HG03460 (cell line): Measurements from ENCODE around the gene SPHK2.
"Not testable (repeated sequence)": the region's sequence is repeated elsewhere in the genome, so short reads cannot be mapped to it uniquely, and the experiment has no call there.

ENCODE experiments used
- ATAC-seq: cut with Tn5 transposase; IDR thresholded peaks from one replicate; pipeline ENCODE4 v1.9.1; 2021; ENCODE audit not compliant: unreplicated experiment

The SPHK2 gene, protein sequence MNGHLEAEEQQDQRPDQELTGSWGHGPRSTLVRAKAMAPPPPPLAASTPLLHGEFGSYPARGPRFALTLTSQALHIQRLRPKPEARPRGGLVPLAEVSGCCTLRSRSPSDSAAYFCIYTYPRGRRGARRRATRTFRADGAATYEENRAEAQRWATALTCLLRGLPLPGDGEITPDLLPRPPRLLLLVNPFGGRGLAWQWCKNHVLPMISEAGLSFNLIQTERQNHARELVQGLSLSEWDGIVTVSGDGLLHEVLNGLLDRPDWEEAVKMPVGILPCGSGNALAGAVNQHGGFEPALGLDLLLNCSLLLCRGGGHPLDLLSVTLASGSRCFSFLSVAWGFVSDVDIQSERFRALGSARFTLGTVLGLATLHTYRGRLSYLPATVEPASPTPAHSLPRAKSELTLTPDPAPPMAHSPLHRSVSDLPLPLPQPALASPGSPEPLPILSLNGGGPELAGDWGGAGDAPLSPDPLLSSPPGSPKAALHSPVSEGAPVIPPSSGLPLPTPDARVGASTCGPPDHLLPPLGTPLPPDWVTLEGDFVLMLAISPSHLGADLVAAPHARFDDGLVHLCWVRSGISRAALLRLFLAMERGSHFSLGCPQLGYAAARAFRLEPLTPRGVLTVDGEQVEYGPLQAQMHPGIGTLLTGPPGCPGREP

DNA sequence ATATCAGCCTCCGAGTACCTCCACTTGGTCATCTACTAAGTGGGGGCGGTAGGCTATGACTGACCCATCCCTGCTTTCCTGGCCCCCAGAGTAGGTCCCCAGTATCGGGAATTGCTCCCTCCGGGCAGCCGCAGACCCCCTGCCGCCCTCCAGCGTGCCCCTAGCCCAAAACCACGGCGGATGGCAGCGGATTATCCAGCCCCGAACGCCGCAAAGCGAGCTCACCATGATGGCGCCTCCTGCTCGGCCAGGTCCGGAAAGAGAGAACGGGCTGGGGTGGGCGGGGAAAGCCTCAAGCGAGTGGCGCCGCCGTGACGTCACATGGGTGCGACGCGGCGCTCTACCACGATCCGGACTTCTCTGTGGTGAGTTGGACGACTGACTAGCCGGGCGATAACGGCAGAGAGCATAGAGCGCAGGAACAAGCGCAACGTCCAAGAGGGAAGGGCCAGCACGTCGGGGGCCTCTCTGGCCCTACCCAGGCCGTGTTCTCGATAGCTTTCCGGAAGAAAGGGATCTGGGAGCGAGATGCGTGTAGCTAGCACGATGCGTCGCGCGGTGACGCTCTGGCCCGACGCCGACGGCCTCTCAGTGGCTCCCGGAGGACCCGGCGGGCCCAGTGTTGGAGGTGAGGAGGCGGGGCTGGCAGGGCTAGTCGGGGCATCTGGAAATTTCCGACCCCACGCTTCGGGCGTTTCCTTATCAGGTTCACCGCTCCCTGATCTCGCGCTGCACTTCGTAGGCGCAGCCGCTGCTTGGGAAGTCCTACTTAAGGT is at the start of gene SPHK2, which contains the start of gene RPL18:
SPHK2 (plus strand) TSS at position 591 of the 776 bp plus-strand sequence. CDS start 1,009 bp downstream, outside the sequence.
RPL18 (minus strand) TSS at position 263 of the 776 bp plus-strand sequence; CDS start at position 228, 35 bp downstream.
- peak; percentile 75 for ATAC-seq

DNA sequence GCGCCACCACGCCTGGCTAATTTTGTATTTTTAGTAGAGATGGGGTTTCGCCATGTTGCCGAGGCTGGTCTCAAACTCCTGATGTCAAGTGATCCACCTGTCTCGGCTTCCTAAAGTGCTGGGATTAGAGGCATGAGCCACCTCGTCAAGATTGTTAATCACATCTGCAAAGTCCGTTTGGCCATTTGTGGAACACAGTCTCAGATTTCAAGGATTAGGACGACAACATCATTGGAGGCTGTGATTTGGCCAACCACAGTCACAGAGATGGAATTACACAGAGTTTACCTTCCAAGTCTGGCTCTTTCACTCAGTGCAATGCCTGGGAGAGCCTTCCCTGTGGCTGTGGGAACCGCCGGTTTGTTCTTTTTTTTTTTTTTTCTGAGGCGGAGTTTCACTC is 49.5 kb upstream of the SPHK2 start:
- ATAC-seq, result no peak

DNA sequence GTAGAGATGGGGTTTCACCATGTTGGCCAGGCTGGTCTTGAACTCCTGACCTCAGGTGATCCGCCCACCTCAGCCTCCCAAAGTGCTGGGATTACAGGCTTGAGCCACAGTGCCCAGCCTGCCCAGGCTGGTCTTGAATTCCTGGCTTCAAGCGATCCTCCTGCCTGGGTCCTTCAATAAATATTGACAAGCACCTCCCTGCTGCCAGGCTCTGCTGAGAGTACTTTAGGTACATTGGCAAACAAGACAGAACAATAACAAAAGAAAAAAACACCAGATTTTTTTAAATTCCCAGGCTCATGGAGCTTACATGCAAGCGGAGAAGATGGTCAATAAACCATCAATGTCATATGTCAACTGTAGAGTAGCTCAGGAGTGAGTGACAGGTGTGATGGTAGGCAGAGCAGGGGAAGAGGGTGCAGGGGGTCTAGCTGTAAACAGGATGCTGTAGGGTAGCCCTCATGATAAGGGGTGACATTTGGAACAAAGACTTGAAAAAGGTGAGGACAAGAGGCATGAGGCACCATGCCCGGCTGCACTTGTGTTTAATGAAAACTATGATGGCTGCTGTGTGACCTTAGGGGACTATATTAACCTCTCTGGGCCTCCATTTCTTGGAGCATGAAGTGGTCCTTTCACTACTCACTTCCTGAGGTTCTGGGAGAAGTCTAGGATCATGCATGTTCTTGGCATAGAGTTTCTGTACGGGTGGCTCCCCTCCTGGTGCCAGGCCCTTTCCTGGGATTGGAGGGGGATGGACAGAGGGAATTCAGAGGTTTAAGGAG is 47.7 kb upstream of the SPHK2 start:
- no peak for ATAC-seq

DNA sequence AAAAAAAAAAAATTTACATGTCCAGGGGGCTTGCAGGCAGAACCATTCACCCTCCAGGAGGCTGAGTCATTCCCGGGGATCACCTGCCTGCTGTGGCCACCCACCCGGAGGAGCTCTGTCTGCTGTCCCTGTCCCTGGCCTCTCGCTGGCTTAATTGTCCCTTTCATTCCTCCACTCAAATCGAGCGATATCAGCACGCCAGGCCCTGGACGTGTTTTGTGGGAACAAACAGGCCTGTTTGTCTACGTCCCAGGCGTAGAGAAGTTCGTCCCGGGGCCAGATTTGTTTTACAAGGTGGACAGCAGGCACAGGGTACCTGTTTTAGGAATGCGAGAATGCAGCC is 46.2 kb upstream of the SPHK2 start:
- no peak for ATAC-seq

DNA sequence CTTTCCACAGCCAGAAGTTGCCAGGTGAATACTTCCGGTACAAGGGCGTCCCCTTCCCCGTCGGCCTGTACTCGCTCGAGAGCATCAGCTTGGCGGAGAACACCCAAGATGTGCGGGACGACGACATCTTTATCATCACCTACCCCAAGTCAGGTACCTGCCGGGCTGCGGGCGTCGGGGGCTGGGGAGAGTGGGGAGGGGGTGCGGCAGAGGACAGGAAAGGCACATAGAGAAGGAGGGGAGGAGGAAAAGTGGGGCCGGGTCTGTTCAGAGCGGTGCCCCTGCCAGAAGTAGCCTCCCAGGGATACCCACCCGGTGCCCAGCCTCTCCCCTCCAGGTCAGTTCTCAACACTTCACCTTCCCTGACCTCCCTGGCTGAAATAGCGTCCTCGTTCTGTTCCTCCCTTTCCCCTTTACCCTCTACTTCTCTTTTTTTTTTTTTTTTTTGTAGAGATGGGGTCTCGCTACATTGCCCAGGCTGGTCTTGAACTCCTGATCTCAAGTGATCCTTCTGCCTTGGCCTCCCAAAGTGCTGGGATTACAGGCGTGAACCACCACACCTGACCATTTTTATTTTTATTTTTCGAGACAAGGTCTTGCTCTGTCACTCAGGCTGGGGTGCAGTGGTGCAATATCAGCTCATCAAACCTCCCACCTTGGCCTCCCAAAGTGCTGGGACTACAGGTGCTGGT is 43.2 kb upstream of the SPHK2 start:
- ATAC-seq, result no peak

DNA sequence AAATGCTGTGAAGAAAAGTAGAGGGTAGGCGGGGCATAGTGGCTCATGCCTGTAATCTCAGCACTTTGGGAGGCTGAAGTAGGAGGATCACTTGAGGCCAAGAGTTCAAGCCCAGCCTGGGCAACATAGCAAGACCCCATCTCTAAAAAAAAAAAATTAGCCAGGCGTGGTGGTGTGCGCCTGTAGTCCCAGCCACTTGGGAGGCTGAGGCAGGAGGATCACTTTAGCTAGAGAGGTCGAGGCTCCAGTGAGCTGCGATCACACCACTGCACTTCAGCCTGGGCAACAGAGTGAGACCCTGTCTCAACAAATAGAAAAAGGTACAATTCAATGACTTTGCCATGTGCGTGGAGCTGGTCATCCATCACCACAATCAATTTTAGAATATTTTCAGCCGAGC is 41.4 kb upstream of the SPHK2 start:
- not testable (repeated sequence) for ATAC-seq

DNA sequence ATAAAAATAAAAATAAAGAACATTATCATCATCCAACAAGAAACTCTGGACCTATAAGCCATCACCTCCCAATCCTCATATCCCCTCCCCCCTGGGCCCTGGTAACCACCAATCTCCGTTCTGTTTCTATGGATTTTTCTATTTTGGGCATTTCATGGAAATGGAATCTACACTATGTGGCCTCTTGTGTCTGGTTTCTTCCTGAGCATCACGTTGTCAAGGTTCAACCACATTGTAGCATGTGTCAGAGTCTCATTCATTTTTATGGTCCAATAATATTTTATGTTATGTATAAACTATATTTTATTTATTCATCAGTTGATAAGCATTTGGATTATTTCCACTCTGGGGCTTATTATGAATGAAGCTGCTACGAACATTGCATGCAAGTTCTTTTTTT is 40.4 kb upstream of the SPHK2 start:
- ATAC-seq, result no peak

DNA sequence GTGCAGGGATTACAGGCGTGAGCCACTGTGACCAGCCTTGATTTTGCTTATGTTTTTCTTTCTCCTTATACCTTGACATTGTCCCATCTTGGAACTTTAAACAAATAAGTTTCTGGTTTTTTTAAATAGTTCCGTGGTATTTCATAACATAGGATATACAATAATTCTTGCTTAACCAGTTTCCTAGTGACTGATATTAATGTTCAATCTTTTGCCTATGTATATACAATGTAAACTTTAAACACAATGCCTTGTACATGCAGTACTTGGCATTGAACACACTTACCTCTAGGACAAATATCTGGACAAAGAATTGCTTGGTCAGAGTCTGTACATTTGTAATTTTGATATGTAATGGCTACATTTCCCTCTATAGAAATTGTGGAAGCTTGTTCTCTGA is 37.1 kb upstream of the SPHK2 start:
- ATAC-seq, result no peak

DNA sequence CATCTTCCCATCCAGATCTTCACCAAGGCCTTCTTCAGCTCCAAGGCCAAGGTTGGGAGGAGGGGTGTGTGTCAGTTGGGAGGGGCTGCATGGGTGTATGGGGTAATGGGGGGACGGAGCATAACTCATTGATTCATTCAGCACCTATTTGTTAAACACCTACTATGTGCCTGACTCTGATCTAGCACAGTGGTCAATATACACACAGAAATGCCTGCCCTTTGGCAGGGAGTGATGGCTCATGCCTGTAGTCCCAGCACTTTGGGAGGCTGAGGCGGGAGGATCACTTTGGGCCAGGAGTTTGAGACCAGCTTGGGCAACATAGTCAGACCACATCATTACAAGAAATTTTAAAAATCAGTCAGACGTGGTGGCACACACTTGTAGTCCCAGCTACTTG is 31.9 kb upstream of the SPHK2 start:
- ATAC-seq, result no peak

DNA sequence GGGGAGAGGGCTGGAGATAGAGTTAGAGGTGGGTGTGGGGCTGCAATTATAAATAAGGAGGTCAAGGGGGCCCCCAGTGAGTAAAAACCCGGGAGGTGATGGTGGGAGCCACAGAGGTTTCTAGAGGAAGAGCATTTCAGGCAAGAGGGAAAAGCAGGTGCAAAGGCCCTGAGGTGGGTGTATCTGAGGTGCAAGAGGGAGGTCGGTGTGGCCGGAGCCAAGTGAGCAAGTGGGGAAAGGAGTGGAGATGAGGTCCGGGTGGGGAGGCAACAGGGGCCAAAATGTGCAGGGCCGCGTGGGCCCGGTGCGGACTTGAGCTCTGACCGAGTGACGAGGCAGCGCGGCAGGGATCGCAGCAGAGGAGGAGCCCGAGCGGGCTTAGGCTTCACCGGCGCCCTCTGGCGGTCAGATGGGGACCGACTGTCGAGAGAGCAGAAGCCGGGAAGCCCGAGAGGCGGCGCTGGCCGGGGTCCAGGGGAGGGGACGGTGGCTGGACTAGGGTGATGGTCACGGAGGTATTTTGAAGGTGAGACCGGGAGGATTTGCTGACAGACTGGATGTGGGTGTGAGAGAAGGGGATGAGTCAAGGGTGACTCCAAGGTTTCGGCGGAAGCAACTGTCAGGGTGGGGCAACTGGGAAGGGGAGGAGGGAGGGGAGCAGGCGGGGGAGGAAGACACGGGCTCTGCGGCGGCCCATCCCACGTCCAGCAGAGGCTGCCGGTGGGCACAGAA is 30.5 kb upstream of the SPHK2 start:
- ATAC-seq, result no peak

DNA sequence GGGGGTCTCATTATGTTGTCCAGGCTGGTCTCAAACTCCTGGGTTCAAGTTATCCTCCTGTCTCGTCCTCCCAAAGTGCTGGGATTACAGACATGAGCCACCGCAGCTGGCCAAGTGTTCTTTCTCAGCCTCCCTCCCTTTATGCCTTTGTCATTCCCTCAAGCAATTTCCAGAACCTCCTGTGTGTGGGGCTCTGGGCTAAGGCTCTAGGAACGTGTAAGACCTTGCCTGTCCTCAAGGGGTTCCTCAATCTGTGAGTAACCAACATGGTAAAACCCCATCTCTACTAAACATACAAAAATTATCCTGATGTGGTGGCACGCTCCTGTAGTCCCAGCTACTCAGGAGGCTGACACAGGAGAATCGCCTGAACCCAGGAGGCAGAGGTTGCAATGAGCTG is 28.3 kb upstream of the SPHK2 start:
- no peak for ATAC-seq

DNA sequence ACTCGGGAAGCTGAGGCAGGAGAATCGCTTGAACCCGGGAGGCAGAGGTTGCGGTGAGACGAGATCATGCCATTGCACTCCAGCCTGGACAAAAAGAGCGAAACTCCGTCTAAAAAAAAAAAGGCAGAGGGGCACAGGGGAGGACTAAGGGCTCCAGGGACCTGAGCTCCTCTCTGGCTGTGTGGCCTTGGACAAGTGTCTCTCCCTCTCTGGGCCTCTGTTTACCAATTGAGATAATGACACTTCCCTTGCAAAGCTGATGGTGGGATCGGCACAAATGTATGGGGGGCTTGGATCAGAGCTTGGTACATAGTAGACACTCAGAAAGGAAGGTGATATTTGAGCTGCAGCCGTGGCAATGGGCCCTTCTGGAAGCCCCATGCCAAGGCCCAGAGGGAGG is 24.1 kb upstream of the SPHK2 start:
- ATAC-seq, result no peak

DNA sequence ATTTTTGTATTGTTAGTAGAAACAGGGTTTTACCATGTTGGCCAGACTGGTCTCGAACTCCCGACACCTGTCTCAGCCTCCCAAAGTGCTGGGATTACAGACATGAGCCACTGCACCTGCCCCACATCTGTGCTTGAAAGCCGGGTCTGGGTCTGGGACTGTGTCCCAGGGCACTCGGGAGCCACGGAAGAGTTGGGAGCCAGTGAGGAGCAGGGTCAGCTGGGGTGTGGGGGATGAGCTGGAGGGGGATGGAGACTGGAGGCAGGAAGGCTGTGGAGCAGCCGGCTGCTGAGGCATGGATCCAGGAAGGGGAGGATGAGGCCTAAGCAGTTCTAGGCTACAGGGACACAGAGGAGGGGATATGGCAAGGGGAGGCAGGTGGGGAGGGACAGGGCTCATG is 23.5 kb upstream of the SPHK2 start:
- no peak for ATAC-seq

DNA sequence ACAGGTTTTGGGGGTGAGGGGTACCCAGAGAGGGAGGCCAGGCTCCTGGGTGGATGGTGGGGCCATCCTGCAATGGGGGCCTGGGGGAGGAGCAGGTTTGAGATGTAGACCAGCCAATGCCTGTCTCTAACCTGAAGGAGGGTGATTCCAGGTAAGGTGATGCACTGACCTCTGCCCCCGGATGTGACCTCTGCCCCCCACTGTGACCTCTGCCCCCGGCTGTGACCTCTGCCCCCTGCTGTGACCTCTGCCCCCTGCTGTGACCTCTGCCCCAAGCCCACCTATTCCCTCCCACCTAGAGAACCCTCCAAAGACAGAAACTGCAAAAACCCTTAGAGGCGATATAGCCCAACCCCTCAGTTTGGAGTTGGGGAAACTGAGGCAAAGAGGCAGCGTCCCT is 23.1 kb upstream of the SPHK2 start:
- no peak for ATAC-seq

DNA sequence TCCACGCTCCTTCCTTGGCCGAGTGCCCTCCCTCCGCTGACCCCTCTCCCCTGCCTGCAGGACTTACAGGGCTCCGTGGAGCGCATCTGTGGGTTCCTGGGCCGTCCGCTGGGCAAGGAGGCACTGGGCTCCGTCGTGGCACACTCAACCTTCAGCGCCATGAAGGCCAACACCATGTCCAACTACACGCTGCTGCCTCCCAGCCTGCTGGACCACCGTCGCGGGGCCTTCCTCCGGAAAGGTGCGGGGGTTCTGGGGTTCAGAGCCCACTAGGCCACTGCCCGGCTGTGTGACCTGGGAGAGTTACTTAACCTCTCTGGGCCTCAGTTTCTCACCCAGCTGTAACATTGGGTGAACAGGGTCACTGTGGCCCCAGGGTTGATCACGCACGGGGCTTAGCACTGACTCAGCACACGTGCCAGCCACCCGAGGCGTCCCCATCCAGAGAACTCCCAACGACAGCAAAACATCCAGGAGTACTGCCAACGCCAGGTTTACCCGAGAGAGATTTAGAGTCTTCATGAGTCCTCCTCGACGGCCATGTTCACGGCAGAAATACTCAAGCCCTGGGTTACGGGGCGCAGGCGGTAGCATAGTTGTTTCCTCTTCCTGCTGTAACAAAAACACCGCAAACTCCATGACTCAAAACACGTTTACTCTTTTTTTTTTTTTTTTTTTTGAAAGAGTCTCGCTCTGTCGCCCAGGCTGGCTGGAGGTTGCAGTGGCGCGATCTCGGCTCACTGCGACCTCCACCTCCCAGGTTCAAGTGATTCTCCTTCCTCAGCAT is 22.4 kb upstream of the SPHK2 start:
- no peak for ATAC-seq

DNA sequence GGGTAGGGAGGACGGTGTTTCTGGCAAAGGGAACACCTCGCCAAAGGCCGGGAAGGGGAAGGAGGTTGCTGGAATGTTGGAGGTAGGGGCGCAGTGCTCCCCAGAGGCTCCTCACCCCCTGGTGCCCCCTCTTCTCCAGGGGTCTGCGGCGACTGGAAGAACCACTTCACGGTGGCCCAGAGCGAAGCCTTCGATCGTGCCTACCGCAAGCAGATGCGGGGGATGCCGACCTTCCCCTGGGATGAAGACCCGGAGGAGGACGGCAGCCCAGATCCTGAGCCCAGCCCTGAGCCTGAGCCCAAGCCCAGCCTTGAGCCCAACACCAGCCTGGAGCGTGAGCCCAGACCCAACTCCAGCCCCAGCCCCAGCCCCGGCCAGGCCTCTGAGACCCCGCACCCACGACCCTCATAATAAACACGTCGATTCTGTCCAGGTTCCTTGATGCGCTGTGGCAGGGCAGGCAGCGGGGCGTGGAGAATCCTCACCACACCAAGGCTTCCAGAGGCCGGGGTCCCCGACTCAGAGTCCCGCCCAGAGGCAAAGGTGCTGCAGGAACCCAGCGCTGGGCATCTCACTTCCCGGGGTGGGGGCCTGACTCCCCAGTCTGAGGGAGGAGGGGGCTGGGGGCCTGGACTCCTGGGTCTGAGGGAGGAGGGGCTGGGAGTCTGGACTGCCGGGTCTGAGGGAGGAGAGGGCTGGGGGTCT is 20.2 kb upstream of the SPHK2 start:
- ATAC-seq, result no peak

DNA sequence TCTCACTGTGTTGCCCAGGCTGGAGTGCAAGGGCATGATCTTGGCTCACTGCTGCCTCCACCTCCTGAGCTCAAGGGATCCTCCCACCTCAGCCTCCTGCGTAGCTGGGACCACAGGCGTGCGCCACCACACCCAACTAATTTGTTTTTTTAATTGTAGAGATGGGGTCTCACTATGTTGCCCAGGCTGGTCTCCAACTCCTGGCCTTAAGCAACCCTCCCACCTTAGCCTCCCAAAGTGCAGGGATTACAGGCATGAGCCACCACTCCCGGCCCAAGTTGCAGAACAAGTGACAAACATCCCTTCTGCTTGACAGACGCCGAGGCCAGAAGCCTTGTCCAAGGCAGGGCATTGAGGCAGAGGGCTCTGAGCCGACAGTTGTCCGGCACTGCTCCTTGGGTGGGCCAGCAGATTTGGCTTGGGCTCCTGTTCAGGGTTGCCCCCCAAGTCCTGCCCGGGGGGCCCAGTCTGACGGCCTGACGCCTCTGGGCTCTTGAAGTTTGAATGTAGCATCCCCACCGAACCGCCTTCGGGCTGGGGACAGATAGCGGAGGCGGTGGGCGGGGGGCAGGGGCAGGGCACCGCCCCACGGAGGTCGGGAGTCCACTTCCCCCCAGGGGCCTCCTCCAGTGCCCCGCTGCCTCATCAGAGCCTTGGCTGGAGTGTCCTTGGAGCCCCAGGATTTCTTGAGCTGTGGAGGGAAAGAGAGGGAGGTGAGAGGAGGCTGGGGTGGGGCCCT is 18.5 kb upstream of the SPHK2 start:
- no peak for ATAC-seq

DNA sequence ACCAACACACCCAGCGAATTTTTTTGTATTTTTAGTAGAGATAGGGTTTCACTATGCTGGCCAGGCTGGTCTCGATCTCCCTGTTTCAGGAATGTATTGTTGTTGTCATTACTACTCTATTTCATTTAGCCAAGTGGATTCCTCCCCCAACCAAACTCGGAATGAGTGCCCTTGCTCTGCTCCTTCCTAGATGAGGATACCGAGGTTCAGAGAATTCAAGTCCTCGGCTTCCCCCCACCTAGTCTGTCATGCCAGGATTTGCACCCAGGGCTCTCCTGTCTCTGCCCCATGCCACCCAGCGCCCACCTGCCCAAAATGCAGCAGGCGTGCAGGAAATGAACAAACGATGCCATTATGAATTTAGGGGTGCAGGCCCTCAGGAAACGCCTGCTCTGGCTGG is 16.3 kb upstream of the SPHK2 start:
- ATAC-seq, result no peak
